ENCODE data around the gene ZNF487. TPM values are rescaled to one million over a fixed set of nuclear protein-coding genes. Genes with fewer than 3 reads are reported as not detected.
A peak's percentile ranks its signal among the peaks of the same experiment; 100 is the strongest.

Gene ZNF487
- total and polyA plus RNA-seq, 2 of the 13 experiments (the other 11 are each of a cell fraction or from before 2014, with no cell fraction given): 7.4 to 8.8 TPM

GRCh38 chr10:43407576-43408330, 29.2 kb upstream of the ZNF487 start (continued):
- no peak; the same call in 1 of the 2 replicates for TF ChIP-seq THRA (CRISPR knock-in tag; IDR thresholded peaks at IDR 0.05; ENCODE audit: borderline replicate concordance)
- no peak for TF ChIP-seq THYN1 (CRISPR knock-in tag; IDR thresholded peaks at IDR 0.05; ENCODE audit: borderline replicate concordance, low read depth)
- TF ChIP-seq ZHX1 (CRISPR knock-in tag; IDR thresholded peaks at IDR 0.05; ENCODE audit: low read depth): no peak; the same call in 1 of the 2 replicates
- no peak for TF ChIP-seq ONECUT2 (CRISPR knock-in tag; IDR thresholded peaks at IDR 0.05)
- TF ChIP-seq CCAR2 (optimal IDR thresholded peaks at IDR 0.05; ENCODE audit: low read depth, low read length): no peak
- no peak for TF ChIP-seq TEAD2 (CRISPR knock-in tag; IDR thresholded peaks at IDR 0.05)
- TF ChIP-seq NRL (CRISPR knock-in tag; IDR thresholded peaks at IDR 0.05; ENCODE audit: borderline replicate concordance): no peak
- TF ChIP-seq ATF5 (CRISPR knock-in tag; IDR thresholded peaks at IDR 0.05; ENCODE audit: low read depth): 0 out of 2 replicates have a peak, but pooled peaks have one; percentile 36
- TF ChIP-seq MTA3 (CRISPR knock-in tag; IDR thresholded peaks at IDR 0.05): no peak
- no peak for TF ChIP-seq ZNF230 (CRISPR knock-in tag; IDR thresholded peaks at IDR 0.05)
- TF ChIP-seq CBX1 (IDR thresholded peaks at IDR 0.05; ENCODE audit: low read depth): peak; percentile 78
- no peak for TF ChIP-seq DNMT1 (CRISPR knock-in tag; IDR thresholded peaks at IDR 0.05)
- TF ChIP-seq ZFP90 (CRISPR knock-in tag; IDR thresholded peaks at IDR 0.05; ENCODE audit: borderline replicate concordance): peak; percentile 59; the same call in 1 of the 2 replicates
- no peak for TF ChIP-seq MLX (CRISPR knock-in tag; IDR thresholded peaks at IDR 0.05)
- no peak; the same call in 1 of the 2 replicates for TF ChIP-seq MIXL1 (CRISPR knock-in tag; IDR thresholded peaks at IDR 0.05)
- no peak for TF ChIP-seq ZNF629 (CRISPR knock-in tag; conservative IDR thresholded peaks at IDR 0.05)
- peak; percentile 82 for TF ChIP-seq RBFOX2 (IDR thresholded peaks at IDR 0.05; ENCODE audit: low read depth, low read length)
- TF ChIP-seq PAWR (CRISPR knock-in tag; IDR thresholded peaks at IDR 0.05; ENCODE audit: borderline replicate concordance): no peak
- TF ChIP-seq SALL2 (CRISPR knock-in tag; IDR thresholded peaks at IDR 0.05): no peak; the same call in 1 of the 2 replicates
- TF ChIP-seq TOE1 (CRISPR knock-in tag; IDR thresholded peaks at IDR 0.05): no peak
- no peak for TF ChIP-seq KDM5A (IDR thresholded peaks at IDR 0.05; ENCODE audit: borderline replicate concordance, low read length)
- TF ChIP-seq ZSCAN25 (CRISPR knock-in tag; IDR thresholded peaks at IDR 0.05): no peak

All from HepG2 (cell line).